Neural crest cell (in vitro differentiated cells): ENCODE results near the gene RAP1B. TPM values are rescaled to one million over a fixed set of nuclear protein-coding genes. Genes with fewer than 3 reads are reported as not detected.

Experiments used
- DNase-seq: peaks from one replicate; pipeline ENCODE4 v3.0.0; 2021; ENCODE audit warnings: low read depth, mixed read lengths, low spot score
- H3K27ac Mint-ChIP-seq: one replicate; pipeline ENCODE4 v1.8.0; 2021; ENCODE audit warnings: mild to moderate bottlenecking, mixed read lengths; ENCODE audit not compliant: unreplicated experiment
- H3K27me3 Mint-ChIP-seq: 2 replicates; pipeline ENCODE4 v1.8.0; 2021; ENCODE audit warnings: low read depth, mild to moderate bottlenecking, mixed read lengths
- H3K36me3 Mint-ChIP-seq: 2 replicates; pipeline ENCODE4 v1.8.0; 2021; ENCODE audit warnings: low read depth, mild to moderate bottlenecking, mixed read lengths
- H3K4me1 Mint-ChIP-seq: 2 replicates; pipeline ENCODE4 v1.8.0; 2021; ENCODE audit warnings: mixed read lengths
- H3K4me3 Mint-ChIP-seq: one replicate; pipeline ENCODE4 v1.8.0; 2021; ENCODE audit warnings: mild to moderate bottlenecking, mixed read lengths
- H3K9me3 Mint-ChIP-seq: 2 replicates; pipeline ENCODE4 v1.8.0; 2021; ENCODE audit warnings: mixed read lengths
- total RNA-seq: library from RNA; stranded (reverse); gene quantifications from 2 replicates; pipeline ENCODE4 v1.2.1, GENCODE V29; 2021
- TF ChIP-seq, protein P1 (sequence below): fragments of 200-600 bp; sonication (generic); conservative IDR thresholded peaks from 2 replicates; pipeline ENCODE4 v1.5.0; 2021; ENCODE audit warnings: antibody characterized with exemption, mild to moderate bottlenecking

The RAP1B gene
- total RNA-seq, 1 donor from 2014 or later = 83.6 TPM

DNA sequence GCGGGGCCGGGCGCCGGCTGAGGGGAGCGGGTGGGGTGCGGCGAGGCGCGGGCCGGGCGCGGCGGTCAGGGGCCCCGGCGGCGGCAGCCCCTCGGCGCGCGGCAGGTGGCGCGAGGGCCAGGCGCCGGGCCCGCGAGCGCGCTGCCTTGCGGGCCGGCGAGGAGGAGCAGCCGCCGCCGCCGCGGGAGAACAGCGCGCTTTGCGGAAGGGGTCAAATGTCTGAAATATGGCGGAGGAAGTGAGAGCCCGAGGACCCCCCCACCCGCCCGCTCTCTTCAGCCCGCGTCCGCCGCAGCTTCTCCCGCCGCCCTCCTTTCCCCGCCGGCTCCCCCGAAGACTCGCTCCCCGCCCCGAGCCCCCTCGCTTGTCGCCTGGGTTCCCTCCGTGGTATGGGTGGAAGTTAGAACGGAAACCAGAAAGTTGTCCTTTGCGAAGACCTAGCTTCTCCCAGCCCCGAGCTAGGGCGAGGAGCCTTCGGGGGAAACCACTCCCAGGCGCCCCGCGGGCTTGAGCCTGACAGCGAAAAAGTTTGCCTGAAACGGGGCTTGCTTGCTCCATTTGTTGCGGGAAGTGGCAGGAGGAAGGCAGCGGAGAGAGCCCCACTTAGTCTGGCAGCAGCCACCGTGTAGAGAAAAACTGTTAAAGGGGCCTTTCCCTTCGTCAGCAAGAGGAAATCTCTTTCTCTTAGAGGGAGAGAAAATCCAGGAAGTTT, 551 bp downstream of the RAP1B start:
- DNase-seq = peak; percentile 34
- H3K9me3 Mint-ChIP-seq = no peaks in the 10 kb centered on the region
- peak overlapping the region; percentile 98 for H3K4me3 Mint-ChIP-seq
- peak overlapping the region; percentile 88 for H3K27ac Mint-ChIP-seq
- H3K4me1 Mint-ChIP-seq = peaks cover 54% of the 10 kb centered on the region
- peaks cover 8% of the 10 kb centered on the region for H3K36me3 Mint-ChIP-seq
- TF ChIP-seq, protein P1, sequence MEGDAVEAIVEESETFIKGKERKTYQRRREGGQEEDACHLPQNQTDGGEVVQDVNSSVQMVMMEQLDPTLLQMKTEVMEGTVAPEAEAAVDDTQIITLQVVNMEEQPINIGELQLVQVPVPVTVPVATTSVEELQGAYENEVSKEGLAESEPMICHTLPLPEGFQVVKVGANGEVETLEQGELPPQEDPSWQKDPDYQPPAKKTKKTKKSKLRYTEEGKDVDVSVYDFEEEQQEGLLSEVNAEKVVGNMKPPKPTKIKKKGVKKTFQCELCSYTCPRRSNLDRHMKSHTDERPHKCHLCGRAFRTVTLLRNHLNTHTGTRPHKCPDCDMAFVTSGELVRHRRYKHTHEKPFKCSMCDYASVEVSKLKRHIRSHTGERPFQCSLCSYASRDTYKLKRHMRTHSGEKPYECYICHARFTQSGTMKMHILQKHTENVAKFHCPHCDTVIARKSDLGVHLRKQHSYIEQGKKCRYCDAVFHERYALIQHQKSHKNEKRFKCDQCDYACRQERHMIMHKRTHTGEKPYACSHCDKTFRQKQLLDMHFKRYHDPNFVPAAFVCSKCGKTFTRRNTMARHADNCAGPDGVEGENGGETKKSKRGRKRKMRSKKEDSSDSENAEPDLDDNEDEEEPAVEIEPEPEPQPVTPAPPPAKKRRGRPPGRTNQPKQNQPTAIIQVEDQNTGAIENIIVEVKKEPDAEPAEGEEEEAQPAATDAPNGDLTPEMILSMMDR = no peak
- no peaks in the 10 kb centered on the region for H3K27me3 Mint-ChIP-seq

DNA sequence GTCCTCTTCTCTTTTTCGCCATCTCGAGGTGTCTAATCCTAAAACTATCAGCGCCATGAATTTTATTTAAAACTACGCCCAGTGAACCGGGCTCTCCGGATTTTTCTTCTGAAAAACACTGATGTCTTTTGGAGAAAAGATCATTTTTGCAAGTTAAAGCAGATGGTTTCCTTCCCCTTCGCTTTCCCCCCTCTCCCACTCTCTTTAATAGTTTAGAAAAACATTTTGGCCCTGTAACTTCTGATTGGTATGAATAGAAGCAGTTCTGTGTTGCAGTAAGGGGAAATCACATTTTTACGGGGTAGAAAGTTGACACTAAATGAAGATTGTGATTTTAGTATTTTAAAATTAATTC, 1.1 kb downstream of the RAP1B start:
- Mint-ChIP-seq H3K27ac (peak overlapping the region; percentile 88), H3K27me3 (no peaks in the 10 kb centered on the region), H3K9me3 (no peaks in the 10 kb centered on the region), H3K4me1 (peaks cover 54% of the 10 kb centered on the region), H3K4me3 (peak overlapping the region; percentile 98), H3K36me3 (peaks cover 8% of the 10 kb centered on the region)
- TF ChIP-seq, protein P1 = no peak
- DNase-seq = no peak

DNA sequence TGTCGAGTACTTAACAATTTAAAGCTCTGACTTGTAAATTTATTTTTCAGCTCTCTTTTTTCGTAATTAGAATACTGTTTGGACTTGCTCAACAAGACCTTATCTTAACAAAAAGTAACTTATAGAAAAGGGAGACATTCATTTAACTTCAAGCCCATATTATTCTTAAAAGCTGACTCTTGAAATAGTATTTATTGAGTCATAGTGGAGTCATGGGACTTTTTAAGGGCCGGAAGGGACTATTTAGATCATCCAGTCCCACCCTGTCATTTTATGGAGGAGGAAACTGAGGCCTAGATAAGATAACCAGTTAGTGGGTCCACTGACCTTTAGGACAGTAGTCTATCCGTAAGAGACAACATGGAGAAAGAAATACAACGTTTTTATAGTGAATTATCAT, 1.5 kb downstream of the RAP1B start:
- Mint-ChIP-seq H3K9me3 (no peaks in the 10 kb centered on the region), H3K4me1 (peaks cover 54% of the 10 kb centered on the region), H3K36me3 (peaks cover 8% of the 10 kb centered on the region), H3K4me3 (peak overlapping the region; percentile 98), H3K27ac (peak overlapping the region; percentile 88), H3K27me3 (no peaks in the 10 kb centered on the region)
- no peak for DNase-seq
- TF ChIP-seq, protein P1 = no peak

DNA sequence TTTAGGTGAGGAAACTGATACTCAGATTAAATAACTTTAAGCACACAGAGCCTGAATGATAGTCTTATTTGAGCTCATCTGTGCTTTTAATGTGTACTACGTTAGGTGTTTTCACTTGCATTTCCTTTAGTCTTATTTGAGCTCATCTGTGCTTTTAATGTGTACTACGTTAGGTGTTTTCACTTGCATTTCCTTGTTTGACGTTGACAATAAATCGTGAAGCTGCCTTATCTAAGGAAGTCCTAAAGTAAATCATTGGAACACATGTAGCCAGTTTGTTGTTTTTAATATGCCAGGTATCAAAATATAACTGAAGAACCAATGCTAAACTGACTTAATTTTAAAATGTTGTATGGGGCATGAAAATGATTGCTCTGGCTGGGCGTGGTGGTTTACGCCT, 2.0 kb downstream of the RAP1B start:
- Mint-ChIP-seq H3K27me3 (no peaks in the 10 kb centered on the region), H3K4me1 (peaks cover 54% of the 10 kb centered on the region), H3K36me3 (peaks cover 8% of the 10 kb centered on the region), H3K4me3 (peak overlapping the region; percentile 98), H3K9me3 (no peaks in the 10 kb centered on the region), H3K27ac (peak overlapping the region; percentile 43)
- DNase-seq = no peak
- TF ChIP-seq, protein P1 = no peak

DNA sequence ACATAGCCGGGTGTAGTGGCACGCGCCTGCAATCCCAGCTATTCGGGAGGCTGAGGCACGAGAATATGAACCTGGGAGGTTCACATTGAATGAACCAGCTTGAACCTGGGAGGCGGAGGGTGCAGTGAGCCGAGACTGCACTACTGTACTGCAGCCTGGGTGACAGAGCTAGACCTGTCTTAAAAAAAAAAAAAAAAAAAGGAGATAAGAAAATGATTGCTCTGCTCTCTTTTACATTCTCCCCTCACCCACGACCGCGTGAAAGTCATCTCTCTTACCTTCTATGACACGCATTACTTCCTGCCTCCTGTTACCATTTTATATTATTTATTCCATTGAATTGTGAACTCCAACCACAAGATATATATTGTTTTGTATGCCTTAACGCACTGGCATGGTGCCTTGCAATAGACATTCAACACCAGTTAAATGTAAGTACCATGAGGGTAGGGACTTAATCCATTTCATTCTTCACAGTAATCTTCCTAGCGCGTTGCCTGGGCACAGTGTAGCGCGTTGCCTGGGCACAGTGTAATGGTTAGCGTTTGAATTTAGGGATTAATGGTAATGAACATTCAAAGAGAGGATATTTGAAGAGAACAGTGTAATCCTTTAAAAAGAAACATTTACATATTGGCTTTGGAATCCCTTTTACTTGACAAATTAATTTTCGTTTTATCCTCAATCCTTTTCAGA, 2.7 kb downstream of the RAP1B start:
- Mint-ChIP-seq H3K27ac (no peak overlapping the region), H3K9me3 (no peaks in the 10 kb centered on the region), H3K4me3 (peak overlapping the region; percentile 98), H3K36me3 (peaks cover 8% of the 10 kb centered on the region), H3K4me1 (peaks cover 49% of the 10 kb centered on the region), H3K27me3 (no peaks in the 10 kb centered on the region)
- no peak for DNase-seq
- TF ChIP-seq, protein P1 = no peak
